Mesenchymal stem cell (in vitro differentiated cells and primary cell): ENCODE measurements around the gene NBPF1.
"Not testable (repeated sequence)": the region's sequence is repeated elsewhere in the genome, so short reads cannot be mapped to it uniquely, and the experiment has no call there.

ENCODE experiments used
- DNase-seq: peaks from one replicate; pipeline ENCODE4 v3.0.0-alpha.2; 2013
- H2AFZ ChIP-seq: one replicate; pipeline ENCODE4 v1.6.1; 2013; ENCODE audit warnings: low read depth, mild to moderate bottlenecking, control low read depth, inconsistent platforms, low read length, moderate library complexity
- H2AK5ac ChIP-seq: 2 replicates; pipeline ENCODE4 v1.6.1; 2013; ENCODE audit warnings: low read length, moderate library complexity, mild to moderate bottlenecking, inconsistent platforms; ENCODE audit not compliant: severe bottlenecking
- H2BK120ac ChIP-seq: one replicate; pipeline ENCODE4 v1.6.1; 2013; ENCODE audit warnings: low read depth, mild to moderate bottlenecking, inconsistent platforms, low read length, moderate library complexity
- H2BK12ac ChIP-seq, 2 experiments: one replicate each; pipeline ENCODE4 v1.6.1; 2013; ENCODE audit warnings: inconsistent platforms in 2 of 2, low read length in 2 of 2, mild to moderate bottlenecking in 2 of 2, moderate library complexity in 2 of 2, control low read depth in 1 of 2
- H2BK15ac ChIP-seq: one replicate; pipeline ENCODE4 v1.6.1; 2013; ENCODE audit warnings: mild to moderate bottlenecking, low read depth, inconsistent platforms; ENCODE audit not compliant: poor library complexity, severe bottlenecking
- H2BK5ac ChIP-seq: 2 replicates; pipeline ENCODE4 v1.6.1; 2013; ENCODE audit warnings: low read depth, mild to moderate bottlenecking, low read length, control low read depth, inconsistent platforms; ENCODE audit not compliant: poor library complexity, severe bottlenecking
- H3K14ac ChIP-seq, 2 experiments: one replicate each; pipeline ENCODE4 v1.6.1; 2013; ENCODE audit warnings: inconsistent platforms in 2 of 2, low read length in 2 of 2, control low read depth in 1 of 2, mild to moderate bottlenecking in 1 of 2, moderate library complexity in 1 of 2
- H3K18ac ChIP-seq, 2 experiments: one replicate each; pipeline ENCODE4 v1.6.1; 2013; ENCODE audit warnings: inconsistent platforms in 2 of 2, low read length in 2 of 2, control low read depth in 1 of 2, low read depth in 1 of 2, mild to moderate bottlenecking in 1 of 2
- H3K23ac ChIP-seq, 2 experiments: one replicate each; pipeline ENCODE4 v1.6.1; 2013; ENCODE audit warnings: inconsistent platforms in 2 of 2, low read length in 2 of 2, mild to moderate bottlenecking in 2 of 2, moderate library complexity in 2 of 2, control low read depth in 1 of 2
- H3K27ac ChIP-seq: 2 replicates; pipeline ENCODE4 v1.5.1; 2013; ENCODE audit warnings: mild to moderate bottlenecking, moderate library complexity, low read length, control low read depth, inconsistent platforms; ENCODE audit not compliant: poor library complexity, severe bottlenecking
- H3K27me3 ChIP-seq, 2 experiments: 2 replicates each; pipeline versions ENCODE4 v1.6.1 to v1.7.0; 2013; ENCODE audit warnings: low read length in 2 of 2, mild to moderate bottlenecking in 2 of 2, moderate library complexity in 2 of 2, control low read depth in 1 of 2, inconsistent platforms in 1 of 2; ENCODE audit not compliant: control insufficient read depth in 1 of 2, insufficient read depth in 1 of 2
- H3K36me3 ChIP-seq, 2 experiments: 2 replicates each; pipeline versions ENCODE4 v1.6.1 to v1.7.0; 2013; ENCODE audit warnings: low read length in 2 of 2, control low read depth in 1 of 2, inconsistent platforms in 1 of 2, low read depth in 1 of 2, mild to moderate bottlenecking in 1 of 2; ENCODE audit not compliant: insufficient read depth in 2 of 2, control insufficient read depth in 1 of 2
- H3K4ac ChIP-seq, 2 experiments: one replicate each; pipeline ENCODE4 v1.6.1; 2013; ENCODE audit warnings: inconsistent platforms in 2 of 2, low read length in 2 of 2, mild to moderate bottlenecking in 2 of 2, moderate library complexity in 2 of 2, control low read depth in 1 of 2, low read depth in 1 of 2
- H3K4me1 ChIP-seq: 2 replicates; pipeline ENCODE4 v1.6.1; 2013; ENCODE audit warnings: low read depth, low read length, control low read depth; ENCODE audit not compliant: control insufficient read depth, insufficient read depth
- H3K4me2 ChIP-seq: 2 replicates; pipeline ENCODE4 v1.6.1; 2013; ENCODE audit warnings: low read length, mild to moderate bottlenecking, inconsistent platforms; ENCODE audit not compliant: poor library complexity, severe bottlenecking
- H3K4me3 ChIP-seq, 2 experiments: 2 replicates each; pipeline versions ENCODE4 v1.5.1 to v1.7.0; 2013; ENCODE audit warnings: low read length in 2 of 2, mild to moderate bottlenecking in 2 of 2, control low read depth in 1 of 2, low read depth in 1 of 2; ENCODE audit not compliant: insufficient read depth in 1 of 2
- H3K79me1 ChIP-seq: replicated peaks from 2 replicates; pipeline ENCODE4 v1.6.1; 2013; ENCODE audit warnings: mild to moderate bottlenecking, control low read depth, low read length, inconsistent platforms; ENCODE audit not compliant: poor library complexity, severe bottlenecking
- H3K9ac ChIP-seq: 2 replicates; pipeline ENCODE4 v1.7.0; 2013; ENCODE audit warnings: mild to moderate bottlenecking, low read length, moderate library complexity
- H3K9me3 ChIP-seq: 2 replicates; pipeline ENCODE4 v1.7.0; 2013; ENCODE audit warnings: mild to moderate bottlenecking, low read length; ENCODE audit not compliant: control insufficient read depth
- H4K8ac ChIP-seq: one replicate; pipeline ENCODE4 v1.6.1; 2013; ENCODE audit warnings: inconsistent platforms, mild to moderate bottlenecking, low read length, moderate library complexity
- H4K91ac ChIP-seq: one replicate; pipeline ENCODE4 v1.6.1; 2013; ENCODE audit warnings: mild to moderate bottlenecking, low read length, inconsistent platforms
- WGBS: methylation state at CpG from one replicate; pipeline ENCODE4 v1.1.7; 2013; ENCODE audit warnings: mixed read lengths; 5-methylcytosine and 5-hydroxymethylcytosine counted together

Gene NBPF1

GRCh38 chr1:16603623-16604022 lies 9.7 kb downstream of the NBPF1 start:
- not testable (repeated sequence) for H3K9ac ChIP-seq, H2AK5ac ChIP-seq, H2AFZ ChIP-seq, H4K8ac ChIP-seq, H3K4me2 ChIP-seq, H3K9me3 ChIP-seq, H3K18ac ChIP-seq, H4K91ac ChIP-seq, H2BK5ac ChIP-seq, H3K23ac ChIP-seq, H2BK15ac ChIP-seq, H3K4me1 ChIP-seq, H3K4me3 ChIP-seq, H3K27me3 ChIP-seq, H3K27ac ChIP-seq, H3K14ac ChIP-seq, H2BK120ac ChIP-seq, H2BK12ac ChIP-seq, H3K4ac ChIP-seq, DNase-seq
- peaks cover 14% of the 10 kb centered on the region for H3K79me1 ChIP-seq
- peaks cover 18 to 41% of the 10 kb centered on the region in 2 experiments for H3K36me3 ChIP-seq
- no CpG with 5 or more reads among the region's 2 CpGs for WGBS

- not testable (repeated sequence) for H2AK5ac ChIP-seq, H2AFZ ChIP-seq, H3K79me1 ChIP-seq, H2BK12ac ChIP-seq, DNase-seq, H3K4me1 ChIP-seq, H2BK5ac ChIP-seq, H3K4me3 ChIP-seq, H4K91ac ChIP-seq, H3K4ac ChIP-seq, H3K27me3 ChIP-seq, H3K4me2 ChIP-seq, H3K23ac ChIP-seq, H3K18ac ChIP-seq, H3K27ac ChIP-seq, H2BK120ac ChIP-seq, H3K14ac ChIP-seq, H4K8ac ChIP-seq, H2BK15ac ChIP-seq, H3K9ac ChIP-seq, H3K9me3 ChIP-seq
- 100% methylated on average over 2 of the region's 5 CpGs for WGBS
- H3K36me3 ChIP-seq, result peaks cover 7 to 30% of the 10 kb centered on the region in 2 experiments
Measured at GRCh38 chr1:16602336-16603011, 10.9 kb downstream of the NBPF1 start.

DNA sequence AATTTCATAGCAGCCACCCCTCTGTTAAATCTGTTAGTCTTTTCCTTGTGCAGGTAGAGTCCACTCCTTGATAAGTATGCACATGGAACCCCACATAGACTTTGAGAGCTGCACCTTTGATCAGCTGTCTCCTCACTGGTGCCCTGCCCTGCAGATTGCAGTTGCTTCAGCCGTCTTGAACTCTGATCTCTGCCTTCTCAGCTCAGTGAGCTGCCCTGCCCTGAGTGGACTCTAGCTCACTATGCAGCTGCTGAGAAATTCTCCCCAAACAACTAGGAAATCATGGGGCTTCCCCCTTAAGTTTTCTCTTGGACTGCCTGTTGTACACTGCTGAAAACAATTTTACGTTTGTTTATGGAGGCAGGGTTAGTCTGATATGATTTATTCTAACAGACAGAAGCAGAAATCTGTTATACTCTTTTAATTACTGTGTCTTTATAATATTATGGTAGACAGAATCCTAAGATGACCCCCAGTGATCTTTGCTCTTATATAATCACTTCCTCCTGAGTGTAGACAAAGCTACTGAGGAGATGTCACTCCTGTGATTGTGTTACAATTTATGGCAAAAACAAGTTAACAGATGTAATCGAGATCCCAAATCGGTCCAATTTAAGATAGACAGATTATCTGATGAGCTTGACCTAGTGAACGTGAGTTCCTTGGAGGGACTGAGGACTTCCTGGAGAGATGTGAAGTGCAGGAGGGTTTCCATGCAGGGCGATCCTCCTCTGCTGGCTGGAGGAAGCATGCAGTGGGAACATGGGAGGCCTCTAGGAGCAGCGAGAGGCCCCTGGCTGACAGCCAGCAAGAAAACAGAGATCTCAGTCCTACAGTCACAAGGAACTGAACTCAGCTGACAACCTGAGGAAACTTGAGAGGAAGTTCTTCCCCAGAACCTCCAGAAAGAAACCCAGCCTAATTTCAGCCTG lies 12.2 kb downstream of the NBPF1 start:
- not testable (repeated sequence) for H2AK5ac ChIP-seq, H4K91ac ChIP-seq, H3K9me3 ChIP-seq, H3K14ac ChIP-seq, H3K27me3 ChIP-seq, H3K18ac ChIP-seq, H3K9ac ChIP-seq, H3K4me2 ChIP-seq, H4K8ac ChIP-seq, H3K4ac ChIP-seq, H3K27ac ChIP-seq, H2AFZ ChIP-seq, H2BK15ac ChIP-seq, DNase-seq, H2BK5ac ChIP-seq, H3K4me1 ChIP-seq, H2BK120ac ChIP-seq, H2BK12ac ChIP-seq, H3K4me3 ChIP-seq, H3K23ac ChIP-seq, H3K79me1 ChIP-seq
- 100% methylated on average over 2 of the region's 7 CpGs for WGBS
- H3K36me3 ChIP-seq, result peaks cover 0 to 16% of the 10 kb centered on the region in 2 experiments

GRCh38 chr1:16599326-16599725 lies 14.0 kb downstream of the NBPF1 start:
- not testable (repeated sequence) for H4K8ac ChIP-seq, DNase-seq, H2BK15ac ChIP-seq, H2BK12ac ChIP-seq, H3K79me1 ChIP-seq, H3K4me3 ChIP-seq, H3K23ac ChIP-seq, H3K4me2 ChIP-seq, H3K18ac ChIP-seq, H2BK5ac ChIP-seq, H3K27ac ChIP-seq, H2BK120ac ChIP-seq, H3K36me3 ChIP-seq, H2AK5ac ChIP-seq, H4K91ac ChIP-seq, H3K9me3 ChIP-seq, H3K4me1 ChIP-seq, H3K14ac ChIP-seq, H3K27me3 ChIP-seq, H3K9ac ChIP-seq, H2AFZ ChIP-seq, H3K4ac ChIP-seq
- 100% methylated on average over 1 of the region's 3 CpGs for WGBS
